ENCODE measurements around the gene YRDC. TPM values are rescaled to one million over a fixed set of nuclear protein-coding genes. Genes with fewer than 3 reads are reported as not detected.

Gene YRDC
- polyA plus RNA-seq, result 14.9 TPM

- Mint-ChIP-seq H3K27me3 (no peaks in the 10 kb centered on the region), H3K27ac (peak within 1 kb of the TSS; percentile 85 to 96 (median 90)), H3K4me3 (peak within 1 kb of the TSS; percentile 90 to 99 (median 93)), H3K36me3 (peaks cover 1% of the 10 kb centered on the region), H3K4me1 (peaks cover 19 to 27% (median 21%) of the 10 kb centered on the region in 3 donors), H3K9me3 (no peaks in the 10 kb centered on the region)
Observed at GRCh38 chr1:37807555-37808368, at the start of gene YRDC, which contains the start of gene C1orf122. Gene YRDC, minus strand, starts transcription at chr1:37808208. Its CDS starts 28 bp downstream, at chr1:37808180. Gene C1orf122, plus strand, starts transcription at chr1:37807790. Its CDS starts 615 bp downstream, at chr1:37808405.

- Mint-ChIP-seq H3K9me3 (no peaks in the 10 kb centered on the region), H3K36me3 (peaks cover 1% of the 10 kb centered on the region), H3K4me3 (no peak overlapping the region), H3K4me1 (peaks cover 21 to 35% (median 24%) of the 10 kb centered on the region in 3 donors), H3K27me3 (no peaks in the 10 kb centered on the region), H3K27ac (peak overlapping the region in 1 of 3 donors; percentile 8)
Observed at GRCh38 chr1:37854406-37854805, 46.4 kb upstream of the YRDC start.

GRCh38 chr1:37853157-37853556 is 45.1 kb upstream of the YRDC start:
- Mint-ChIP-seq H3K4me3 (peak overlapping the region in 1 of 4 donors; percentile 7), H3K9me3 (no peaks in the 10 kb centered on the region), H3K27me3 (no peaks in the 10 kb centered on the region), H3K27ac (peak overlapping the region in 2 of 3 donors; percentile 3 to 30), H3K36me3 (peaks cover 1% of the 10 kb centered on the region), H3K4me1 (peaks cover 18 to 34% (median 22%) of the 10 kb centered on the region in 3 donors)

- H3K4me1 Mint-ChIP-seq, result peaks cover 17 to 31% (median 24%) of the 10 kb centered on the region in 3 donors
- no peak overlapping the region for H3K27ac Mint-ChIP-seq
- no peak overlapping the region for H3K4me3 Mint-ChIP-seq
- H3K9me3 Mint-ChIP-seq, result no peaks in the 10 kb centered on the region
- no peaks in the 10 kb centered on the region for H3K36me3 Mint-ChIP-seq
- H3K27me3 Mint-ChIP-seq, result no peaks in the 10 kb centered on the region
Observed at GRCh38 chr1:37851782-37852210, 43.8 kb upstream of the YRDC start.

- H3K27ac Mint-ChIP-seq, result no peak overlapping the region
- H3K27me3 Mint-ChIP-seq, result no peaks in the 10 kb centered on the region
- H3K9me3 Mint-ChIP-seq, result no peaks in the 10 kb centered on the region
- no peaks in the 10 kb centered on the region for H3K36me3 Mint-ChIP-seq
- peaks cover 20 to 37% (median 30%) of the 10 kb centered on the region in 3 donors for H3K4me1 Mint-ChIP-seq
- no peak overlapping the region for H3K4me3 Mint-ChIP-seq
Observed at GRCh38 chr1:37851262-37851661, 43.3 kb upstream of the YRDC start.

GRCh38 chr1:37850352-37850955 is 42.4 kb upstream of the YRDC start:
- peaks cover 24 to 40% (median 37%) of the 10 kb centered on the region in 3 donors for H3K4me1 Mint-ChIP-seq

GRCh38 chr1:37849480-37849879 is 41.5 kb upstream of the YRDC start:
- Mint-ChIP-seq H3K4me1 (peaks cover 24 to 41% (median 36%) of the 10 kb centered on the region in 3 donors), H3K36me3 (no peaks in the 10 kb centered on the region), H3K9me3 (no peaks in the 10 kb centered on the region), H3K4me3 (no peak overlapping the region), H3K27me3 (no peaks in the 10 kb centered on the region), H3K27ac (no peak overlapping the region)

More at GRCh38 chr1:37850352-37850955, 42.4 kb upstream of the YRDC start:
- Mint-ChIP-seq H3K4me3 (no peak overlapping the region), H3K27ac (no peak overlapping the region), H3K36me3 (no peaks in the 10 kb centered on the region), H3K27me3 (no peaks in the 10 kb centered on the region), H3K9me3 (no peaks in the 10 kb centered on the region)

GRCh38 chr1:37846647-37847339 is 38.8 kb upstream of the YRDC start:
- H3K27ac Mint-ChIP-seq, result peak overlapping the region; percentile 34 to 92 (median 85)
- no peaks in the 10 kb centered on the region for H3K9me3 Mint-ChIP-seq
- H3K4me1 Mint-ChIP-seq, result peaks cover 17 to 36% (median 28%) of the 10 kb centered on the region in 3 donors
- H3K27me3 Mint-ChIP-seq, result no peaks in the 10 kb centered on the region
- peaks cover 4% of the 10 kb centered on the region for H3K36me3 Mint-ChIP-seq
- peak overlapping the region; percentile 19 to 90 (median 72) for H3K4me3 Mint-ChIP-seq

GRCh38 chr1:37845786-37846185 is 37.8 kb upstream of the YRDC start:
- Mint-ChIP-seq H3K27ac (peak overlapping the region; percentile 34 to 92 (median 85)), H3K4me3 (peak overlapping the region in 1 of 4 donors; percentile 65), H3K27me3 (no peaks in the 10 kb centered on the region), H3K36me3 (peaks cover 4% of the 10 kb centered on the region), H3K4me1 (peaks cover 17 to 36% (median 28%) of the 10 kb centered on the region in 3 donors), H3K9me3 (no peaks in the 10 kb centered on the region)

- Mint-ChIP-seq H3K36me3 (peaks cover 4% of the 10 kb centered on the region), H3K9me3 (no peaks in the 10 kb centered on the region), H3K27ac (peak overlapping the region in 1 of 3 donors; percentile 34), H3K4me3 (no peak overlapping the region), H3K4me1 (peaks cover 17 to 36% (median 28%) of the 10 kb centered on the region in 3 donors), H3K27me3 (no peaks in the 10 kb centered on the region)
Observed at GRCh38 chr1:37845049-37845646, 37.1 kb upstream of the YRDC start.

- Mint-ChIP-seq H3K36me3 (peaks cover 7% of the 10 kb centered on the region), H3K4me3 (no peak overlapping the region), H3K27me3 (no peaks in the 10 kb centered on the region), H3K9me3 (no peaks in the 10 kb centered on the region), H3K4me1 (peaks cover 17 to 35% (median 28%) of the 10 kb centered on the region in 3 donors), H3K27ac (no peak overlapping the region)
Observed at GRCh38 chr1:37844536-37844935, 36.5 kb upstream of the YRDC start.

GRCh38 chr1:37841652-37842051 is 33.6 kb upstream of the YRDC start:
- Mint-ChIP-seq H3K4me3 (no peak overlapping the region), H3K27ac (no peak overlapping the region), H3K4me1 (peaks cover 10 to 23% (median 16%) of the 10 kb centered on the region in 3 donors), H3K9me3 (no peaks in the 10 kb centered on the region), H3K36me3 (peaks cover 11% of the 10 kb centered on the region), H3K27me3 (no peaks in the 10 kb centered on the region)

- no peaks in the 10 kb centered on the region for H3K9me3 Mint-ChIP-seq
- peaks cover 14% of the 10 kb centered on the region for H3K36me3 Mint-ChIP-seq
- no peak overlapping the region for H3K4me3 Mint-ChIP-seq
- no peak overlapping the region for H3K27ac Mint-ChIP-seq
- H3K4me1 Mint-ChIP-seq, result peaks cover 3 to 15% (median 7%) of the 10 kb centered on the region in 3 donors
- no peaks in the 10 kb centered on the region for H3K27me3 Mint-ChIP-seq
Observed at GRCh38 chr1:37840711-37841110, 32.7 kb upstream of the YRDC start.

- H3K27ac Mint-ChIP-seq, result no peak overlapping the region
- H3K36me3 Mint-ChIP-seq, result peaks cover 14% of the 10 kb centered on the region
- no peak overlapping the region for H3K4me3 Mint-ChIP-seq
- no peaks in the 10 kb centered on the region for H3K9me3 Mint-ChIP-seq
- peaks cover 2 to 9% (median 5%) of the 10 kb centered on the region in 3 donors for H3K4me1 Mint-ChIP-seq
- no peaks in the 10 kb centered on the region for H3K27me3 Mint-ChIP-seq
Observed at GRCh38 chr1:37839676-37840075, 31.7 kb upstream of the YRDC start.

Measured in IgD-negative memory B cell (primary cell).